Activated T-helper 2 cell treated with anti-CD3 and anti-CD28 coated beads, Interferon-gamma antibody, Interleukin-2, Interleukin-4, amounts not matched to agents 10 μg/mL and 5 μg/mL and 100 μg/mL, durations not matched to agents 14 hours and 24 hours and 36 hours (primary cell): Measurements from ENCODE around the gene RBM39. TPM values are rescaled to one million over a fixed set of nuclear protein-coding genes. Genes with fewer than 3 reads are reported as not detected.
"Not testable (repeated sequence)": the region's sequence is repeated elsewhere in the genome, so short reads cannot be mapped to it uniquely, and the experiment has no call there.

Source experiments
- DNase-seq: peaks from one replicate; pipeline ENCODE4 v3.0.0; 2021; ENCODE audit warnings: low spot score
- H3K27ac Mint-ChIP-seq: one replicate; pipeline ENCODE4 v1.8.0; 2021; ENCODE audit warnings: mixed read lengths
- H3K27me3 Mint-ChIP-seq: one replicate; pipeline ENCODE4 v1.8.0; 2021; ENCODE audit warnings: low read depth, mixed read lengths
- H3K36me3 Mint-ChIP-seq: one replicate; pipeline ENCODE4 v1.8.0; 2021; ENCODE audit warnings: low read depth, mixed read lengths
- H3K4me1 Mint-ChIP-seq: one replicate; pipeline ENCODE4 v1.8.0; 2021; ENCODE audit warnings: low read depth, mixed read lengths
- H3K4me3 Mint-ChIP-seq: one replicate; pipeline ENCODE4 v1.8.0; 2021; ENCODE audit warnings: low read depth, mild to moderate bottlenecking, moderate library complexity, mixed read lengths
- H3K9me3 Mint-ChIP-seq: one replicate; pipeline ENCODE4 v1.8.0; 2021; ENCODE audit warnings: mixed read lengths
- intact Hi-C: fragments of 100-400 bp; cut with micrococcal nuclease; formaldehyde crosslinking; loops from one replicate; pipeline ENCODE4 v1.15.1; 2023
- total RNA-seq: library from RNA; stranded (reverse); gene quantifications from 2 replicates; pipeline ENCODE4 v1.2.3, GENCODE V29; 2022

RBM39 gene
- total RNA-seq = 358 and 360 TPM in 2 replicates

GRCh38 chr20:35741892-35742740 lies at the start of gene RBM39:
RBM39 (minus strand) TSS chr20:35742260; CDS start chr20:35740874, 1,386 bp downstream.
- H3K27ac Mint-ChIP-seq = peak within 1 kb of the TSS; percentile 99

DNA sequence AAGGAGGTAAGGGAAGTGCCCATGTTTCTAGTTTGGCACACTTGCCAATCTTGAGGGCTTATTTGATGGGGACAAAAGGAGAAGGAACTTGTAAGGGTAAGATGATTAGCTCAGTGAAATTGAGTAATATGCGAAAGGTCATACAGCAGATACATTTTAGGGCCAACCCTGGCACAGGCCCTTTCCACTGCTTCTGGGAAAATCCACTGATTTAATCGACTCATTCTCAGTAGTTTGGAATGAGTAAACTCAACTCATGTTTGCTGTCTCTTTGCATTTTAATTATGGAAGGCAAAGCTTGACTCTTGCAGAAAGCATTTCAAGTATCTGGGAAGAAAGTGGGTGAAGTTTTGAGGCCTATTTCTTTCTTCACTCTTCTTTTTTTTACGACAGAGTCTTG lies 49.8 kb upstream of the RBM39 start:
- Mint-ChIP-seq H3K9me3 (no peaks in the 10 kb centered on the region), H3K27ac (peak overlapping the region; percentile 73), H3K27me3 (no peaks in the 10 kb centered on the region), H3K36me3 (peaks cover 11% of the 10 kb centered on the region), H3K4me3 (no peak overlapping the region), H3K4me1 (peaks cover 11% of the 10 kb centered on the region)
- no peak for DNase-seq
- intact Hi-C loops = no loop called here

More at GRCh38 chr20:35741892-35742740, at the start of gene RBM39:
- Mint-ChIP-seq H3K4me3 (peak within 1 kb of the TSS; percentile 97), H3K4me1 (peaks cover 34% of the 10 kb centered on the region), H3K36me3 (peaks cover 45% of the 10 kb centered on the region), H3K9me3 (no peaks in the 10 kb centered on the region), H3K27me3 (no peaks in the 10 kb centered on the region)
- intact Hi-C loops = loop anchor here (1.0 to 5.0 kb wide), 8 partner anchors 29 to 650 kb away; partner anchors contain the start of genes CEP250, CPNE1, NFS1 and RBM12
- DNase-seq = peak; percentile 100

GRCh38 chr20:35791097-35791496 lies 49.0 kb upstream of the RBM39 start:
- Mint-ChIP-seq H3K9me3 (no peaks in the 10 kb centered on the region), H3K27ac (no peak overlapping the region), H3K36me3 (peaks cover 13% of the 10 kb centered on the region), H3K27me3 (no peaks in the 10 kb centered on the region), H3K4me1 (peaks cover 5% of the 10 kb centered on the region), H3K4me3 (no peak overlapping the region)
- DNase-seq = no peak
- intact Hi-C loops = no loop called here

GRCh38 chr20:35788796-35789195 lies 46.7 kb upstream of the RBM39 start:
- peaks cover 5% of the 10 kb centered on the region for H3K4me1 Mint-ChIP-seq

GRCh38 chr20:35785541-35785940 lies 43.5 kb upstream of the RBM39 start:
- H3K36me3 Mint-ChIP-seq, intact Hi-C loops, H3K4me1 Mint-ChIP-seq, H3K27ac Mint-ChIP-seq, H3K4me3 Mint-ChIP-seq, DNase-seq, H3K27me3 Mint-ChIP-seq, H3K9me3 Mint-ChIP-seq: not testable (repeated sequence)

More at GRCh38 chr20:35788796-35789195, 46.7 kb upstream of the RBM39 start:
- Mint-ChIP-seq H3K27me3 (no peaks in the 10 kb centered on the region), H3K4me3 (no peak overlapping the region), H3K27ac (no peak overlapping the region), H3K9me3 (no peaks in the 10 kb centered on the region), H3K36me3 (peaks cover 9% of the 10 kb centered on the region)
- intact Hi-C loops = no loop called here
- no peak for DNase-seq

DNA sequence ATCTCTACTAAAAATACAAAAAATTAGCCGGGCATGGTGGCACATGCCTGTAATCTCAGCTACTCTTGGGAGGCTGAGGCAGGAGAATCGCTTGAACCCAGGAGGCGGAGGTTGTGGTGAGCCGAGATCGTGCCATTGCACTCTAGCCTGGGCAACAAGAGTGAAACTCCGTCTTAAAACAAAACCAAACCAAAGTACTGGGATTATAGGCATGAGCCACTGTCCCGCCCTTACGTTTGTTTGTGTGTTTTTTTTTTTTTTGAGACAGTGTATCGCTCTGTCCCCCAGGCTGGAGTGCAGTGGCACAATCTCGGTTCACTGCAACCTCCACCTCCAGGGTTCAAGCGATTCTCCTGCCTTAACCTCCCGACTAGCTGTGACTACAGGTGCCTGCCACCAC lies 41.8 kb upstream of the RBM39 start:
- intact Hi-C loops, H3K4me1 Mint-ChIP-seq, H3K27me3 Mint-ChIP-seq, H3K9me3 Mint-ChIP-seq, H3K4me3 Mint-ChIP-seq, H3K27ac Mint-ChIP-seq, DNase-seq: not testable (repeated sequence)
- H3K36me3 Mint-ChIP-seq = peaks cover 19% of the 10 kb centered on the region

DNA sequence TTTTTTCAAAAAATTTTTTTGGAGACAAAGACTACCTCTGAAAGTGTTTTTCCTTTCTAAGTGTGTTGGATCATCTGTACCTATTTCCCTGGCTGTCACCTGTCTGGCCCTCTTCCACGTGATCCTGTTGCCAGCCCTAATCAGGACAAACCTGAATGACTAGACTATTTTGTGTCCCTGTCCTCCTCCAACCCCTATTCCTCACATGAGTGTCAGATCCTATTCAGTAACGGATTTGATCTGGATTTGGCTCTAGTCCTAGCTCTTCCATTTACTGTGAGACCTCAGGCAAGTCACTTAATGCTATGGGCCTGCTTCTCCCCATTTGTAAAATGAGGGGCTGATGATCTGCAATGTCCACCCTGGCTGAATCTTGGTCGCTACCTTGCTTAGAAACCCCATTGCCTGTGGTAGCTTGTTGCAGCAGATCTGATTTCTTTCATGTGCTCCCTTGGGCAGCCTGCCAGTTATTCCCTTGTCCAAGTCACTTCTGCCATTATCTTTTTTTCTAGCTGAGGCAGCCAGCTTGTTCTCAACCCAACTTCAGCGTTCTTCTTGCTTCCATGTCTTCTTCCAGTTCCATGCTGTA lies 34.5 kb upstream of the RBM39 start:
- DNase-seq = no peak
- H3K27me3 Mint-ChIP-seq = no peaks in the 10 kb centered on the region
- H3K36me3 Mint-ChIP-seq = peaks cover 45% of the 10 kb centered on the region
- peaks cover 27% of the 10 kb centered on the region for H3K4me1 Mint-ChIP-seq
- H3K27ac Mint-ChIP-seq = no peak overlapping the region
- intact Hi-C loops = loop anchor here (10.0 kb wide), 1 partner anchor 1782 kb away; the partner anchor contains the start of gene RALY
- H3K9me3 Mint-ChIP-seq = peaks cover 2% of the 10 kb centered on the region
- H3K4me3 Mint-ChIP-seq = no peak overlapping the region

GRCh38 chr20:35774391-35774790 lies 32.3 kb upstream of the RBM39 start:
- Mint-ChIP-seq H3K27ac (peak overlapping the region; percentile 21), H3K4me3 (peak overlapping the region; percentile 88), H3K27me3 (no peaks in the 10 kb centered on the region), H3K36me3 (peaks cover 42% of the 10 kb centered on the region), H3K4me1 (peaks cover 30% of the 10 kb centered on the region), H3K9me3 (peaks cover 7% of the 10 kb centered on the region)
- DNase-seq = no peak
- intact Hi-C loops = loop anchor here (5.0 to 10.0 kb wide), 3 partner anchors 157 to 1780 kb away; partner anchors contain the start of genes RALY, SCAND1 and SPAG4

GRCh38 chr20:35773154-35773751 lies 31.2 kb upstream of the RBM39 start:
- Mint-ChIP-seq H3K4me3 (peak overlapping the region; percentile 88), H3K27ac (peak overlapping the region; percentile 87), H3K9me3 (peaks cover 7% of the 10 kb centered on the region), H3K36me3 (peaks cover 35% of the 10 kb centered on the region), H3K4me1 (peaks cover 41% of the 10 kb centered on the region), H3K27me3 (no peaks in the 10 kb centered on the region)
- intact Hi-C loops = loop anchor here (5.0 to 10.0 kb wide), 3 partner anchors 156 to 1778 kb away; partner anchors contain the start of genes RALY, SCAND1 and SPAG4
- peak; percentile 36 for DNase-seq

DNA sequence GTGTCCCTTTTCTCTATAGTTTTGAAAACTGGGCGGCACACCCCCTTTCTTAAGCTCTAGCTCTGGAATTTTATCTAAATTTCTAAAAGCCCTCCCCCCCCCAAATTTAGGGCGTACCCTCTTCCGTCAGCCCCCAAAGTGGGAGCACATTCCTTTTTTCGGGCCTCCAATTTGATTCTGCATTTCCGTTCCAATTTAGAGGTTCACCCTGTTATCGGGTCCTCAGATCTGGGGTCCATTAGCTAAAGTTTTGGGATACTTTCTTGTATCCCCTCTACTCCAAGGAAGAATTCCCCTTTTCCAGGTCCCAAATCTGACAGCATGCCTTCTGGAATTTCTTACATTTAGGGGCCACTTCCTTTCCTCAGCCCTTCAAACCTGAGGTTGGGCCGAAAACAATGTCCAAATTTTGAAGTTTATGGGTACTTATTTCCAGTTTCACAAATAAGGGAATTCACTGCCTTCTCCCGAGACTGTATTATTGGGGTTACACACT lies 30.6 kb upstream of the RBM39 start:
- Mint-ChIP-seq H3K9me3 (peaks cover 7% of the 10 kb centered on the region), H3K27me3 (no peaks in the 10 kb centered on the region), H3K4me3 (peak overlapping the region; percentile 88), H3K36me3 (peaks cover 35% of the 10 kb centered on the region), H3K4me1 (peaks cover 48% of the 10 kb centered on the region), H3K27ac (peak overlapping the region; percentile 87)
- intact Hi-C loops = loop anchor here (5.0 to 10.0 kb wide), 3 partner anchors 155 to 1778 kb away; partner anchors contain the start of genes RALY, SCAND1 and SPAG4
- DNase-seq = no peak

DNA sequence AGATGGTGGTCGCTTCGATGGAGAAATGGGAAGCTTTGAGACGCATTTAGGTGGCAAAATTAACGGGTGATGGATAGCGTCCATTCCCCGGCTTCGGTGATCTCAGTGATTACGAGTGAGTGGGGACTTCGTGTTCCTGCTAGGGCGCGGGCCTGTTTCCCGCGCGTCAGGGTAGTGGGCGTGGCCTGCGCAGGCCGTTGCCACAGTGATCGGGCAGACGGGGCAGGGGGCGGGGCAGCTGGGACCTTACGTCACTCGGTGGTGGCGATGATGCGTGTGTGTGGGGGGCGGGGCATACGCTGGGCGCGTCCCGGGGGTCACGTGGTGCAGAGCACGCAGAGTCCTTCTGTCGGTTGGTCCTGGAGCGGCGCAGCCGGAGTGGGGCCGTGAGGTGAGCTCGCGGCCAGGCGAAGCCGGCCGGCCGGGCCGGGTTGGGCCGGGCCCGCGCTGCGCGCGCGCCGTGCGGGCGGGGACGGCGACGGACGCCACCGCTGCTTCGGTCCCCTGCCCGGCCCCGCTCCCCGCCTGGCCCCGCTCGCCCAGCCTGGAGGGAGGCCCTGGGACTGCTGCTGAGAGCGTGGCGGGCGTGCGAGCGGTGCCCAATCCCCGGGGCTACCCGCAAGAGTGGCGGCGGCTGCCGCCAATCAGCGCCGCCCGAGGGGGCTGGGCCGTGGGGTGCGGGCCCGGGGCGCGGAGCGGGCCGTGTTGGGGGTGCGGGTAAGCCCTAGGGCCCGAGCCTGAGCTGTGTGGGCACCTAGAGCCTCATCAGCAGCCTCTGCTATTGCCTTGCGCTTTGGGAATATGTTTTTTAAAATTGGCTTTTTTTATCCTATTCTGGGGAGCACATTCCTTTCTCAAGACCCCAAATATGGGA lies 29.9 kb upstream of the RBM39 start, which contains the start of gene PHF20:
Gene PHF20 (plus strand): TSS at position 327 of the 874 bp plus-strand sequence. CDS start 29,508 bp downstream, outside the sequence.
- Mint-ChIP-seq H3K27ac (peak within 1 kb of the TSS; percentile 87), H3K4me1 (peaks cover 46% of the 10 kb centered on the region), H3K9me3 (peaks cover 7% of the 10 kb centered on the region), H3K4me3 (peak within 1 kb of the TSS; percentile 88), H3K36me3 (peaks cover 31% of the 10 kb centered on the region), H3K27me3 (no peaks in the 10 kb centered on the region)
- intact Hi-C loops = loop anchor here (1.0 to 10.0 kb wide), 4 partner anchors 30 to 1777 kb away; partner anchors contain the start of genes RALY, RBM39, SCAND1 and SPAG4
- peak; percentile 98 for DNase-seq
